M059J (cell line): Measurements from ENCODE around the gene SCN7A. TPM values are rescaled to one million over a fixed set of nuclear protein-coding genes. Genes with fewer than 3 reads are reported as not detected.

Experiments
- DNase-seq: peaks from one replicate; pipeline ENCODE4 v3.0.0-alpha.2; 2012; ENCODE audit warnings: low read depth
- total RNA-seq: library from RNA; depleted of rRNA; stranded (reverse); fragments of >200 nt; shearing (Covaris generic); gene quantifications from 2 replicates; pipeline ENCODE4 v1.2.3, GENCODE V29; 2014

The SCN7A gene
- total RNA-seq, 1 experiment from 2014 or later: not detected

DNA sequence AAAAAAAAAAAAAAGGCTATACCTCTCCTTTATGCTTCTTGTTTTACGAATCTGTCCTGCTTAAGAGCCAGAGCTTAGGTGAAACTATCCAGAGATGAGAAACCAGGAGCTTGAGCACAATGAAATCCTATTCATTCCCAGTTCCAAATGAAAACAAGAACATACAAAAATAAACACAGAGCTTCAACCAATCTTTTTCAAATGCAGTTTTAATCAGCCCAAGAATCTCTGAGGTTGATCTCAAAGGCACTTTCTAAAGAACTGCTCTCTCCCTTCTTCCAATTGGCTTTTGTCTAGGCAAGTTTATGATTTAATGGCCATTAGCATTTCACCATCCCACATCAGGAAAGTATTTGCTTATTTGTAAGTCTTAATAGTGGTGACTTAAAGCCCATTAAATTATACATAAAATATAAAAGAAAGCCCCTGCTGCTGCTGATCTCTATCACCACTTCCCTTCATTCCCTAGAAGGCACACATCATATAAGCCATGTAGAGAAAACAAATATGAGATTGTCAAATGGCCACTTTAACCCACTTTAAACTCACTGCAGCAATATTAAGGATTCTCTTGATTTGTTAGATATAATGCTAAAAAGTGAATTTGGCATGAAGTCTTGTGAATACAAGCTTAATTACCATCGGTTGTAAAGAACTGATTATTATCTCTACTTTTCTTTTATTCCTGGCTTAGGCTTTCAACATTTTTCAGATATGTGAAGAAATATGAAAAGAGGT is 89.0 kb downstream of the SCN7A start:
- peak; percentile 3 for DNase-seq

DNA sequence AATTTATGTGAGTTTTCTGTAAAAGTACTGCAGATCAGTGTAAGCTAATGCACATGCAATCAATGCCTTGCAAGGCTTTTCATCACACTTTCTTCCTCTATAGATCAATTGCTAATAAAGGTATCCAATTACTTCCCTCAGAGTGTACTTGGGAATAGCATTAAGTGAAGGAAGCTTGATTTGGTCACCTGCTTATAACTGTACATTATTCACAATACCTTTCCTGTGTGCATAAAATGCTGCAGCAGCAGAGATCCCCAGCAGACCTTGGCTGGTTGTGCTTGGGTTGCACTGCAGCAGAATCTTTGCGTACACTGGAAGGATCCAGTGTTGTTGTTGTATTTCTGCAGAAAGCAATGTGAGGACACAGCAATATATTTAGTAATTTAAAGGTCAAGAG is 99.8 kb downstream of the SCN7A start:
- no peak for DNase-seq

DNA sequence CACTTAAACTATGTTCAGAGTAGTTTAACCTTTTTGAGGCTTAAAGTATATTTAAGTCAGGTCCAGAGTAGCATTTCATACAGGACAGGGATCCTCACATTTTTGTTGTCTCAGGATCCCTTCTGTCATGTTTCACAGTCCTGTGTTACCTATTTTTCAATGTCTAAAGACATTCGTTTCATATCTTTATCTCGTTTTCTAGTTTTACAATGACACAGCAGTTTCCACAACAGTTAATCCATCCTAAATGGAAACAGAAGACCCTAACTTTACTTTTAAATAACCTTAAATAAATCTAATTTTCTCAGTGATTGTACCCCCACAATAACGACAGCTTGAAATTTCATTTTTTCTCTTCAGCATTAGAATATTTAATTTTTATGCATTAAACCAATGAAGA is 101.0 kb downstream of the SCN7A start:
- no peak for DNase-seq

DNA sequence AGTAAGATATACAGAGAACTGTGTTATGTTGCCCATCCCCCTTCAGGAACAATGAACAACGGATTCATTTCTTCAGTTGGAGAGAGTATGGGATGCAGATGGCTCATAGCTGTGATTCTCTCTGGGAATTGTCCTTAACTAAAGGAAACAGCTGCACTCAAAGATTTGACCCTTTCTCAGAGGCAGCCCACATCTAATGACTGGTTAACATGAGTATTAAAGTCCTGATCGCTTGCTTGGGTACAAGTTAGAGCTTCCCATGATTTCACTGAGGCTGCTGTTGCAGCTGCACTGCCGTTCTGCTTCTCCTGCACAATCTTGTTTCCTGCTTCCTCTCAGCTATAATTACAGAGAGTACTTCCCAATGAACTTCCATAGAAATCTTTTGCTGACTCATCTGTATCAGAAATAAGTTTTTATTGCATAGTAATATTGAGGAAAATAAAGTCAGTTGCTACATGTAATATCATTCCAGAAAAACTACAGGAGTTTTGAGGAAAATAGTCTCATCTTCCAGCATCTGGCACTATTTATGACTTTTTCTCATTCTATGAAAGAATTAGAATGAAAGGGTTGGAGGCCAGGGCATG is 105.5 kb downstream of the SCN7A start:
- no peak for DNase-seq

DNA sequence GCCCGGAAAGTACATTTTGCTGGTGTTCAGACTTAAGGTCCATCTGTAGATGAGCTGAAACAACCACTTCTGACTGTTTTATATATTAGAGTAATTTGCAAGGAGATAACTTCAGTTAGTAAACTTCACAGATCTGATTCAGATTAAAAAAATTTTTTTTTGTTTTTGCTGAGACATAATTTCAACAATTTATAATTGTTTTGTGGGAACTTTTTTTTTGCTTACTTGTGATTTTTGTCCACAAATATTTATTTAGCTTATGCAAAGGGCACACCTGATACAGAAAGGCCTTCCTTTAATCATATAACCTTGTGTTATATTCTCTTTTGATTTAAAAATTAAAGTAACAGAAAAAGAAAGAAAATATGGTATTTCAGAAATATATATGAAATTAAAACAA is 108.7 kb downstream of the SCN7A start:
- no peak for DNase-seq

DNA sequence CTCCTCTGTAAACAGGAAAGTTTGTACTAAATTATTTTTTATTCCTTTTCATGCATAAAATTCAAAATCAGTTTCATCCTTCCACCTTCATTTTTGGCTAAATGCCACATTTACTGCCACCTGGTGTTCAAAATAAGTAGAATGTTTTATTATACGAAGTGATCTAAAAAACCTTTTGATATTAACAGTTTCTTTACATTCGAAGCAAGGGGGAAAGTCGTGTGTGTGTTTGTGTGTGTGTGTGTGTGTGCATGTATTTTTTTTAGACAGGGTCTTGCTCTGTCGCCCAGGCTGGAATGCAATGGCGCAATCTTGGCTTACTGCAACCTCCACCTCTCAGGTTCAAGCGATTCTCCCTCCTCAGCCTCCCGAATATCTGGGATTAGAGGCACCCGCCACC is 109.3 kb downstream of the SCN7A start:
- peak; percentile 22 for DNase-seq

DNA sequence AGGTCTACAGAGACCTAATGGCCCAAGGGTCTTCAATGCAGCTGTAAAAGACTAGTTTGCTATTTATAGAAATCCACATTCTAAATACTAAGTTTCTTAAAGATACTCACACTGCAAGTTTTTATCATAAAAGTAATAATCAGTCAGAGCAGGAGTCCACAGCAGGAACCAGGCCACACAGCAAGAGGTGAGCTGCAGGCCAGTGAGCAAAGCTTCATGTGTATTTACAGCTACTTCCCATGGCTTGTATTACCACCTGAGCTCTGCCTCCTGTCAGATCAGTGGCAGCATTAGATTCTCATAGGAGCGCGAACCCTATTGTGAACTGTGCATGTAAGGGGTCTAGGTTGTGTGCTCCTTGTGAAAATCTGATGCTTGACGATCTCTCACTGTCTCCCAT is 111.6 kb downstream of the SCN7A start:
- no peak for DNase-seq

DNA sequence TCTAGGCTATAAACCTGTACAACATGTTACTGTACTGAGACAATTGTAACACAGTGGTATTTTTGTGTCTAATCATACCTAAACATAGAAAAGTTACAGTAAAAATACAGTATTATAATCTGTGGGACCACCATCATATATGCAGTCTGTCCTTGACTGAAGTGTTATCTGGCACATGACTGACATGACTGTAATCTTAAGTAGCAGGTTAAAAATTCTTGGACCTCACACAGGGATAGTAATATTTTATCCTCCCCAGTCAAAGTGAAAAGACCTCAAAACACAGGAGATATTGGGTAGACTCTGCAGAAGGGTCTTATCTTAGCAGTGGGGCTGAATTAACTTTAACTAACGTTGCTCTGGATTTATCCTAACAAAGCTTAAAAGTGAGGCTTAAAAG is 113.4 kb downstream of the SCN7A start:
- no peak for DNase-seq

DNA sequence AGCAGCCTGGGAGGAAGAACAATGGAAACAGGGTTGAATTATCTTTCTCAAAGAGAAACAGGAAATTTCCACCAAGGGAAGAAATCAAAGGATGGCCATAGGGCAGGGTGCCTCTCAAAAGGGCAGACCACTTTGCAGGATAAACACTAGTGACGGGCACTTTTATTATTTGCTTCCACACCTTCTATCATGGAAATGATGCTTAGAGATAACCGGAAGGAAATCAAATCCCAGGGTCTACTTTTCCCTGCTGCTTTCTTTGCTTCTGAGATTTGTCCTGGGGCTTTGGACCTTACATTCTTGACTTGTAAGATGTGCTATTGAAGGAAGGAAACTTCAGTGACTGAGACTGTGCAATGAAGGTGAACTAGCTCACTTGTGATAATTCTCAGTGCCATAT is 117.2 kb downstream of the SCN7A start:
- no peak for DNase-seq

DNA sequence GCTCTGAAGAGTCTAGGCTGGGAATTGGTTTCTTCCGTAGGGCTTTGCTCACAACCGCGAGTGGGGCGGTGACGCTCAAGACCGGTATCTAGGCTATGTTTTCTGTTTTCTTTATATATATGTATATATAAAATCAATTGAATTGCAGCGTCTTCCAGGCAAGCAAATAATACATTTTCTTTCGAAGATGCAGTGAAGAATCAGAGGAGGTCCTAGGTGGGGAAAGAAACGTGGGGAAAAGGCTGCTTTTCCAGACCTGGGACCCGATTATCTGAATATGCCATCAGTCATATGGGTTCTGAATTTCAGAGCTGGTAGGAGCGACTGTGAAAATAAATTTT is 117.6 kb downstream of the SCN7A start:
- no peak for DNase-seq

DNA sequence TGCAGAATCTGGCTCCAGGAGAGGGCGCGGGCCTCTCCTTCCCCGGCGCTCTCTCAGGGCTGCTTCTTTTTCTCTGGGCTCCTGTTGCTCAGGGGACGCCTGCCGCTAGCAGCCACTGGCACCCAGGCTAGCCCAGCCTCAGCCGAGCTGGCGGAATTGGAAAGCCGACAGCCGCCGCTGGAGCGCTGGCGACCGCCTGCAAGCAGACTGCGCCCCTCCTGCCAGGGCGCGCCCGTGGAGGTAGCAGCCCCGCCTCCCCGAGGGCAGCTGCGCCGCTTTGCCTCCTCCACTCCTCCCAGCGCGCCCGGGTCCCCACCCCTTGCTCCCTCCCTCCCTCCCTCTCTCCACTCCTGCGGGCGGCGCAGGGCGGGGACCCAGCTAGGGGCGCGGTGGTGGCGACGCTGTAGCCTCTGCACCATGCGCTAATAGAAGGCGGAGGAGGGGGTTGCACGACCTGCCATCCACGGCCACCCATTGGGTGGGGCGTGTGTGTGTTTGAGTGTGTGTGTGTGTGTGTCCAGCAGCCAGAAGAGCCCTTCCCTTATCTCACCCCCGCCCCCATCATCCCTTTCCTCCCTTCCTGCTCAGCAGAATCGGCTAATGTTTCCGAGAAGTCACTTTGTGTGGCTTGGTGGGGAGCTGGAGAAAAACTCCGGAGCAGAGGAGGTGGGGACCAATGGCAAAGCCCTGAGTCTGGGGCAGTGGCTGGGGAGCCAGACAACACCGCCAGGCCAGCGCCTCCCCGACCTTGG is 118.1 kb downstream of the SCN7A start, which contains the start of gene SCN9A:
Gene SCN9A (minus strand): TSS at position 209 of the 752 bp plus-strand sequence. CDS start 64,188 bp downstream, outside the sequence.
- DNase-seq: peak; percentile 51

DNA sequence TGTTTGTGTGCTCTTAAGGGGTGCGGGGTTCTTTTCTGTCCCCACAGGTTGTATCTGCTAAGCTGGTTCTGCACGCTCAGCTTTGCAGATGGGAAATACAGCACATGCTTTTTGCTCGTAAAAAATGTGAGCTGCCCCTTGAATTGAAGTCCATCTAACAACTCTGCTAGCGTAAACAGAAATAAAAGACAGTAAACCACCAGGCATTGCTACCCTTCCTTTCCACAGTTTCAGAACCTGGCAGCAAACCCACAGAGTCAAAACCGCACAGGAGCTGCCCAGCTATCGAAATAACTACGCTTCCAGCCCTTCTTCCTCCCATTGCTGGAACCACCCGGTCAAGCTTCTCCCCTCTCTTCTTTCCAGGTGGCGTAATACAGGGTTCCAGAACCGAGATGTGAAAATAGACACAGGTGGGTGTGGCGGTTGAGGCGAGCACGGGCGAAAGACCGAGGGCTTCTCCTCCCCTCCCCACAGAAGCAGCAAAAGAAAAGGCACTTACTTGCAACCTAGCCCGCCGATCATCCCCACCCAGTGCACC is 118.8 kb downstream of the SCN7A start:
- DNase-seq: peak; percentile 35

DNA sequence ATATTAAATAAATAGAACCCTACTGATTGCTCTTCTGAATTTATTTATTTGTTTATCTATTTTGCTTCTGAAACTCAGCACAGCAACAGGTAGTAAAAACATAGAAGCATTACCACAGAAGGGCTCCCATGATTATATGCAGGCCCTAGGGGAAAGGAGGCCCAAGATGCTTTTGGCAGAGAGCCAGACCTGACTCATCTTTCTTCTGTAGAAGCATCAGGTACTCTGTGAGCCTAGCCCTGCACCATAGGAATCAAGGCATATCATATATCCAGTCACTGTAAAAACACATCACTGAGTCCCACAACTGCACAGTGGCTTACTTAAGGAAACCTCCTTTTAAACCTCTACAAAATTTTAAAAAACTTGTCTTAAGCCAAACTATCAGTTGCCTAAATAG is 120.1 kb downstream of the SCN7A start:
- peak; percentile 74 for DNase-seq

DNA sequence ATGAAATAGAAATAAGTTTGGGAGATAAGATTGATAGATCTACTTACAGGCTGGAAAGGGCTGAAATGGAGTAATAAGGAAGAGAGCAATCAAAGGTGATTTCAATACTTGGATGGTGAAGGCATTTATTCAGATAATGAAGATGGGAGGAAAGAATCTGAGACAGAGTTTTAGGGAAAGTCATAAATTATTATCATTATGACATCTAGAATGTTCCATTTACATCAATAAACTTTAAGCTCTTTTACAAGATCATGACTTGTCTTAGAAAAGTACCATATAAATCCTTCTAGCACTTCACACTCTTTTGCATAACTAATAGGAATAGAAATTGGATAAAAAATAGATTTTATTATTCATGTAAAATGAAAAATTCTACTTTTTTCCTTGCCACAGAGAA is 120.5 kb downstream of the SCN7A start:
- DNase-seq: no peak

DNA sequence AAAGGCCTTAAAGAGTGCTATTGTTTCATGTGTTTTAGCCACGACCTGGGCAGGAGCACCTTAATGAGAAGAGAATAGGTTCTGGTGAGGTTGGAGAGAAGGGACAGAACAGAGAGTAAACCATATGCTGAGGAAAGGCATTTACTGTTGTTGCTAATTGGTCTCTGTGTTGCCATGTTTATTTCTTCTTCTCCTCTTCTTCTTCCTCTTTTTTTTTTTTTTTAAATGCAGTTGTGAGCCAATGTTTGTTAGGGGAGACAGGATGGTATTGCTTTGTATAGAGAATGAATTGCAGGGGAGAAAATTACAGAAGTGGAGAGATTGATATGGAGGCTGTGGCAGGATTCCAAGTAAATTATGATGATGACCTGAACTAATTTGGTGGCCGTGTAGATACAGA is 120.9 kb downstream of the SCN7A start:
- no peak for DNase-seq

DNA sequence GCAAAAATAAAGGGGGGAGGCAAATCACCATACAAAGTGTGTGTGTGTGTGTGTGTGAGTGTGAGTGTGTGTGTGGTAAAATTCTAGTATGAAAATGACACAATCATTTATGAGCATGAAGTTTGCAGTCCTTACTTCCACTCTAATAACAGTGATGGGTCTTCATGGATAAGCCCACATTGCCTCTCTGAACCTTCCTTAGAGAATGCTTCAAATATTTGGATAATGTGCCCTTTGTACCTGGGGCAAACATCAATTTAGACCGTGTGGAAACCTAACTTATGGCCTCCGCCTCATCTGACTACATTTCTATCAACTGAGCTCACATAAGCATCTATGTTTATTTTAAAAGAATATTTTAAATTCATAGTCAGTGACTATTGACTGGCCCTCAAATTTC is 122.0 kb downstream of the SCN7A start:
- no peak for DNase-seq

DNA sequence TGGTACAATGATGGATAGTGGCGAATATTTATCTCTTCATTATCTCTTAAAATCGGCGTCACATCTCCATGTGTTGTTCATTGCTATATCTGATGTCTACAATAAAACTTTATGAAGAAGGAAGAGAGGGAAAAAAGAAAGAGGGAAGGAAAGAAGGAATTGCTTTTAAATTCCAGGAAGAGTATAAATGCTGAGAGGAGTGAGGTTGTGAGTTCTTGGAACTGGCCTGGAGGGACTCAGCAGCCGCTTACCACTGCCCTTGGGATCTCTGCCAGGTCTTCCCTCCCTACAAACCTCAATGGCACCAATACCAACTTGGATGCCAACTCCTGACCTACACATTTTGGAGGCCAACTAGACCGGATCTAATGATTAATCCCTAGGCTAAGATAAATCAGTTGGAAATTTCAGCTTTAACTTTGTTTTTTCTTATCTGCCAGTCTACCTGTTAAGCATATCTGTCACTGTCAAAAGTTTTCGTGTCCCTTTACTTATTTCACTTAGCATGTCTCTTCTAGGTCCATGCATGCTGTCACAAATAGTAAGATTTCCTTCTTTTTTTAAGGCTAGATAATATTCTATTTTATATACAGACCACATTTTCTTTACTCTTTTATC is 128.1 kb downstream of the SCN7A start:
- peak; percentile 68 for DNase-seq

DNA sequence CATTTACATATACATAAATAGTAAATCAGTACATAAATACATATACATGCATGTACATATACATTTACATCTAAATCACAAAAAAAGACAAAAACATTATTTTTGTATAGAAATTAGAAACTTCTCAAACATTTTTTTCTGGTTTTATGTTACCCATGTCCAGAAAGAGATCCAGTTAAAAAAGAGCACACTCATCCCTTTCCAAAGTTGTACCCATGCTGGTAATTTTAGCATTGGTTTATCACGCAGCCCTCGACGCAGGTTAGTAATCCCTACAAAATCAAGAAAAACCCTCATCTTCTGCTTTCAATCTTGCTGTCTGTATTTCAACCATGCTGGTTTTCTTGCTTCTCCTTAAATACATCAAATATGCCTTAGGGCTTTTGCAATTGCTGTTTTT is 128.8 kb downstream of the SCN7A start:
- DNase-seq: no peak

DNA sequence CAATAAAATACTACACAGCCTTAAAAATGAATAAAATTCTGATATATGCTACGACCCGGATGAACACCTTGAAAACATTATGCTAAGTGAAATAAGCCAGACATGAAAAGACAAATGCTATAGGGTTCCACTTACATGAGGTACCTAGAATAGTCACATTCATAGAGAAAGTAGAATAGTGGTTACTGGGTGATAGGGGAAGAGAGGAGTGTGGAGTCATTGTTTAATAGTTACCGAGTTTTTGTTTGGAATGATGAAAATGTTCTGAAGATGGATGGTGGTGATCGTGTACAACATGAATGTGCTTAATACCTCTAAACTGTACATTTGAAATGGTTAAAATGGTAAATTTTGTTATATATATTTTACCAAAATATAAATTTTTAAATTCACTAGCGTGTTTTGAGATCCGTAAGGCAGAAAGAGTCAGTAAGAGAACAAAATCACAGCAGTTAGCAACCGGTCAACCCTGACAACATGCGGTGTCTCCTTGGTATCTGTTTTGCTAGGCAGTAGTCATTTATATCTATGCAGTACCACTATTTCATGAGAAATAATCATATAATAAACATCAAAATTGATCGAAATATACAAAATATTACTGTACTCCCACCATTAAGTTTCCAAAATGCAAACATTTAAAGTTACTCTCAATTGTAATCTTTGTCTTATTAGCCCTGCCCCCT is 129.4 kb downstream of the SCN7A start:
- no peak for DNase-seq

DNA sequence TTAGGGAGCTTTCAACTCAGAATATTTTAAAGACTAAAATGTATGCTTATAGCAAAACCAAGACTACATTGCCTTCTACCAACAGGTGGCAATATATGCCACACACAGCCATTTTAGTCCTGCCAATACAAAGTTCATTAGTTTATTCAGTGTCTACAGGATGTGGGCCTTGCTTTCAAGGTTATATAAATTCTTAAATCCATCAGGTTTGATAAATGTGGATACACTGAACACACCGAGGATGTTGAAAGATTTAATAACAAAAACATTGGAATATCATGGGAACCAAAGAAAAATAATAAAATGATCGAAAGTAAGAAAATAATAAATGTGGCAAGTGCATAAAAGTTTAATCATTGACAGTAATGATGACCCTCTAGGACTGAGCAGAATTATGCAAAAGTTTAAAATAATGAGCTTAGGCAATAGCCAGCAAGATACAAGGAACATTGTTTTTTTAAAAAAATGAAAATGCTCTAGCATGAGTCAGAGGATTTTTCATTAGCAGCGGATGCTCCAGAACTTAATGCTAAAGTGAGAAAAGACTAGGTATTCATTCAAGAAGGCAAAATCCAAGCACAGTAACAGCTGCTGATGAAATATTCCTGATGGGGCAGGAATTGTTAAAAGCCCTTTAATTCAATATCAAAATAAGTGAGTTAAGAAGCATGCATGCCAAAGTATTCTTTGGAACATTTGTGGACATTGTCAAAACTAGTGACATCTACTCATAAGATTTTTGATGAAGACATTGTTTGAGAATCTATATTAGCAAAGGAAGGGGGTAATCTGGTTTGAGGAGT is 132.5 kb downstream of the SCN7A start:
- DNase-seq: peak; percentile 31

DNA sequence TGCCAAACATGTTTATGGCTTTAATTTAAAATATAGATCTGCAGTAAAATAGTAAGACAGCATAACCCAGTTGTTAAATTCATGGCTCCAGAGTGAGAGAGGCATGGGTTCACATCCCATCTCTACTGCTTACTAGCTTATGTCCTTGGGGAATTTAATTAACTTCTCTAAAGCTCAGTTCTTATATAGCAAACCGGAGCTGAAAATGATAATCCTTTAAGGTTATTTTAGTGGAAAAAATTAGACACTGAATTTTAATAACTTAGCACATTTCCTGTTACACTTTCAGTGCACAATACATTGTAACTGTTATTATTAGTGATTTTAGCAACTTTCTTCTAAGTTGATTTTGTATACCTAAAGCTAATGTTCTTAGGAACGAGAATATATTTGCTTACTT is 133.1 kb downstream of the SCN7A start:
- DNase-seq: no peak
